Subcutaneous adipose tissue (tissue), 4 donors: ENCODE data around the gene AGAP3. TPM values are rescaled to one million over a fixed set of nuclear protein-coding genes. Genes with fewer than 3 reads are reported as not detected.

ENCODE experiments used
- total RNA-seq, 4 donors: library from RNA; depleted of rRNA; stranded (reverse); fragments of >200 nt; gene quantifications; one replicate each; pipeline ENCODE4 v1.1.0, GENCODE V29; 2016
- TF ChIP-seq, protein P1 (sequence below): fragments of 450-650 bp; IDR thresholded peaks from one replicate; pipeline ENCODE4 v1.5.1; 2016; ENCODE audit warnings: low read depth, mild to moderate bottlenecking, control low read depth, antibody characterized with exemption, moderate library complexity

Gene AGAP3
- total RNA-seq, 4 donors from 2014 or later: 54.4 to 86.7 (median 62.7) TPM

DNA sequence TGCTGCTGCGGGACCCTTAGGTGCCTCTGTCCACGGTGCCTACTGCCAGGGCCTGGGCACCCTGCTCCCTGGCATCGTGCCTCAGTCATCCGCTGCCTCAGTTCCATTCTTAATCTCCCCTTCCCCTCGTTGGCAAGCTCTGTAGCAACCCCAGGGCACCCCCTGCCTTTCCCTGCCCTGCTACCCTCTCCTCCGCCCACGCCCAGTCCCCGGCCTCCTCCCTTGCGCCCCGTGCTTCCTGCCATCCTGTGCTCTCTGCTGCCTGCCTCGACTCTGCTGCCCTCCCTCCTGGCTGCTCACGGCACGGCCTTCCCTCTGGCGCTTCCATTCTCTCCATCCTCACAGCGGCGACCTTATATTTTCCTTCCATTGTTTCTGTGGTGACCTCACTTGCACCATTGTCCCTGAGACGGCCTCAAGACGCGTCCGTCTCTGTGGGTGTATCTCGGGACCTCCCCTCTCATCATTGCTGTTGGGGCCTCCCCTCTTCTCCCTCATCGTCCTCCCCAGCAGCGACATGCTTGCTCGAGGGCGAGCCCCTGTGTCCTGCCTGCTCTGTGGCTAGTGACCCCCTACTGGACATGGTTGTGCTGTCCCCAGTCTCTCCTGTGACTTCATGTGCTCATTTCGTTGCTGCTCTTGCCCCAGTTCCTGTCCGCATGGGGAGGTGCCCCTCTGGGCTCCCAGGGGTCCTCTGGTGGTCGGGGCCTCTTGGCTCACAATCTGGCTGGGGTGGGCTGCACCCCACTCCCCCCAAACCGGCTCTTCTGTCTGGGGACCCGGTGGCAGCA lies 35.3 kb downstream of the AGAP3 start:
- TF ChIP-seq, protein P1, sequence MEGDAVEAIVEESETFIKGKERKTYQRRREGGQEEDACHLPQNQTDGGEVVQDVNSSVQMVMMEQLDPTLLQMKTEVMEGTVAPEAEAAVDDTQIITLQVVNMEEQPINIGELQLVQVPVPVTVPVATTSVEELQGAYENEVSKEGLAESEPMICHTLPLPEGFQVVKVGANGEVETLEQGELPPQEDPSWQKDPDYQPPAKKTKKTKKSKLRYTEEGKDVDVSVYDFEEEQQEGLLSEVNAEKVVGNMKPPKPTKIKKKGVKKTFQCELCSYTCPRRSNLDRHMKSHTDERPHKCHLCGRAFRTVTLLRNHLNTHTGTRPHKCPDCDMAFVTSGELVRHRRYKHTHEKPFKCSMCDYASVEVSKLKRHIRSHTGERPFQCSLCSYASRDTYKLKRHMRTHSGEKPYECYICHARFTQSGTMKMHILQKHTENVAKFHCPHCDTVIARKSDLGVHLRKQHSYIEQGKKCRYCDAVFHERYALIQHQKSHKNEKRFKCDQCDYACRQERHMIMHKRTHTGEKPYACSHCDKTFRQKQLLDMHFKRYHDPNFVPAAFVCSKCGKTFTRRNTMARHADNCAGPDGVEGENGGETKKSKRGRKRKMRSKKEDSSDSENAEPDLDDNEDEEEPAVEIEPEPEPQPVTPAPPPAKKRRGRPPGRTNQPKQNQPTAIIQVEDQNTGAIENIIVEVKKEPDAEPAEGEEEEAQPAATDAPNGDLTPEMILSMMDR: no peak

DNA sequence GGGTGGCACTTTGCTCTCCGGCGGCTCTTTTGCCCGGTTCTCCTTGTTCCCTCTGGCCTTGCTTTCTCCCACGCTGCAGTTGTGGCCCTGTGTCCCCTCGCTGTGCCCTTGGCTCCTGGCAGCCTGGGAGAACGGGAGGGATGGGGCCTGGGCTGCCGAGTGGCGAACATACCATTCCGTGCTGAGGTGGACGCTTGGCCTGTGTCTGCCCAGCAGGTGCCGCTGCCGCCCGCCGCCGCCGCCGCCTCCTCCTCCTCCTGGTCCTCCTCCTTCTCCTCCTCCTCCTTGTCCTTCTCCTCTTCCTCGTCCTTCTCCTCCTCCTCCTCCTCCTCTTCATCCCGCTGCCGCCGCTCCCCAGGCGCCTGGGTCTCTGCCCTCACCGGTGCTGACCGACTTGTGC lies 36.0 kb downstream of the AGAP3 start:
- TF ChIP-seq, protein P1: no peak

DNA sequence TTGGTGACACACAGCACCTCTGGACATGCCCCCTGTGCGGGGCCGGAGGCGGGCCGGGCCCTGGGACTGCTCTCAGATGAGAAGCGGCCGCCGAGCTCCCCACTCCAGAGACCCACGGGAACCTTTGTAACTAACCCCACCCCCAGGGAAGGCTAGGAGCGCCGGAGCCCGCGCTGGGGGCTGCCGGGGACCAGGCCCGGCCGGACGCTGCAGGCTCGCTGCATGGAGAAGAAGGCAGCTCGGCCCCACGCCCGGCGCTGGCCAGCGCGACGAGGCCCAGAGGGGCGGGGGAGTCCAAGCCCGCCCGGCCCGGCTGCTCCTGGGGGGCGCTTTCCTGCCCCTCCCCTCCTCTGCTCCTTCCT lies 36.5 kb downstream of the AGAP3 start:
- TF ChIP-seq, protein P1: no peak

DNA sequence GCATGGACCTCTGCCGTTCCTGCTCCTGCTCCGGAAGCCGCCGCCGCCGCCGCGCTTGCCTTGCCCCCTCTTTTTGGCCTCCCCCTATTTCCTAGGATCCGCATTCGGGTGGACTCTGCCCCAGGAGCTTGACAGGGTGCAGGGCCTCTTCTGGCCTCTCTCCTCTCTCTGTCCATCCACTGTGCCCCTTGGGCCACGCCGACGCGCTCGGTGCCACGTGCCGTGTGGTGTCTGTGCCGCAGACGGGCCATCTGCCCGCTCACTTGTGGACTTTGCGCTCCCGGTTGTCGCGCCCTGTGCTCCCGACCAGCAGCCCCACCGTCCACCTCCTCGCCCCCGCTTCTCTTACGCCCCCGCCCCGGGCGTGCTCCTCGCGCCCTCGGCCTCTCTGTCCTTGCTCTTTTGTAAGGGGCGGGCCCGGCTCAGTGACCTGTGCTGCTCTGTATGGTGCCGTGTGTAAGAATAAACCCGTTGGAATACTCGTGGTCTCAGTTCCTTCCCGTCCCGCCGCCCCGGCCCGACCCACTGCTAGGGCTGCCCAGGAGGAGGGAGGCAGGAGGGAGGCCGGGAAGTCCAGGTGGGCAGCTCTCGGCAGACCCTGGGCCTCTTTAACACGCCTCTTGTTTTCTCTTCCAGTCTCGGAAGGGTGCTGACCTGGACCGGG lies 37.0 kb downstream of the AGAP3 start:
- TF ChIP-seq, protein P1: no peak

DNA sequence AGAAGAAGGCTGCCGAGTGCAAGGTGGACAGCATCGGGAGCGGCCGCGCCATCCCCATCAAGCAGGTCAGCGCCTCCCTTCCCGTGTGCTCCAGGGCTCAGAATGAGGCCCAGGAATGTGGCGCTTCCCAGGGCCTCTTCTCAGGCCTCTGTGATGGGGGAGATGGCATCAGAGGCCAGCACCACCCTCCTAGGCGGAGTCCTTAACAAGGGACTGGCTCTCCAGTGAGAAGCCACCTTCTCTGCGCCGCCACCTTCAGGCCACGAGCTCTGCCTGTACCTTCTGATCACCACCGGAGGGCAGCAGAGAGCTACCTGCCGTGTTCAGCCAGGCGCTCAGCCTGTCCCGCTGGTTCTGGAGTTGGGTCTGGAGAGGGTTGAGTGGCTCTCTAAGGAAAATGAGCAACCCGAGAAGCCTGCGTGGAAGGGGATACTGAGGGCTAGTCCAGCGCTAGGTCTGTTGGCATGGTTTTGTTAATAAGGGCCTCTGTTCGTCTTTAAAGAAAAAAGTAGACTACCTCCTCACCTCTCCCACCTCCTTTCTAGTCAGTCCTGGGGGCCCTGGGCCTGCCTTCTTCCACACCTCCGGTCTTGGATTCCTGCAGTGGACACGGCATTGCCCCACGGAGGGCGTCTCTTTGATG lies 37.7 kb downstream of the AGAP3 start:
- TF ChIP-seq, protein P1: no peak

DNA sequence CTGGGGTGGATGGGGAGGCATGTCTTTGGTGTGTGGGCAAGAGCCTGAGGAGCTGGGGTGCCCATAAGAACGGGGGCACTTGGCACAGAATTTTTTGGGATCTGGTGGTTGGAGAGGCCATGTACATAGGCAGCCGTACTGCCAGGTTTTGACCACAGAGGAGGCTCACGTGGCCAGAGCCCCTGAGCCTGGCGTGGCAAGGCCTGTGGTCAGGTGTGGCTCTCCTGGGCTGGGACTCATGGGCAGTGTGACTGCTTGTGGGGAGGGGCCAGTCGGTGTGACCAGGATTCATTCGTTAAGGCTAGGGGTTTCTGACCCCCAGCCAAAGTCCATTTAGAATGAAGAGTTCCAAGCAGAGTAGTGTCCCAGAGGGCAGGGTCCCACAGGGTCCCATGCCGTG lies 38.2 kb downstream of the AGAP3 start:
- TF ChIP-seq, protein P1: no peak

DNA sequence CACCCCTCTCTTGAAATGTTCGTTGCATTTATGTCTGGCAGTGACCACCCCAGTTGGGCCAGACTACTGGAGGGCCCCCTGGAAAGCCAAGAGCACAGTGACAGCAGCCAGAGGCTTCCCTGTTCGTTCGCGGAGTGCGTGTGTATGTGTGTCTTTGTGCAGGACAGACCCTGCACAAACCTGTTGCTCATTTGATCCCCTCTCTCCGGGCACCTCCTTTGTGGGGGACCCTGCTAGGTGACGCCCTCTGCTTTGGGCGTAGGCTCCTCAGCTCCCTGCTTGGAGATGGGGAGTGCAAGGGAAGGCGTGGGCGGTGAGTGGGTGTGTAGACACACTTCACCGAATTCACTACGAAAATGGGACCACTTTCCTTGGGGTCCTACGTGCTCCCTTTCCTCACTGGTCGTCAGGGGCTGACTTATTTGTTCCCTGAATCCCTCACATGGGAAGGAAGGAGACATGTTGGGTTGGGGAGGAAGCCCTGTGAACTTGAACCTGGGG lies 38.7 kb downstream of the AGAP3 start:
- TF ChIP-seq, protein P1: no peak
